ENCODE measurements around the gene REG3A.

REG3A gene

GRCh38 chr2:79116997-79117928 is 42.3 kb downstream of the REG3A start:
- DNase-seq, result no peak

- DNase-seq, result no peak
These were observed 44.6 kb downstream of the REG3A start for GRCh38 chr2:79114797-79115494.

- DNase-seq, result no peak
These were observed 47.3 kb downstream of the REG3A start for GRCh38 chr2:79112269-79112668.
